ENCODE data around the gene RIMBP2.

GRCh38 chr12:130579231-130579630, 136.9 kb downstream of the RIMBP2 start:
- TF ChIP-seq, protein P1, sequence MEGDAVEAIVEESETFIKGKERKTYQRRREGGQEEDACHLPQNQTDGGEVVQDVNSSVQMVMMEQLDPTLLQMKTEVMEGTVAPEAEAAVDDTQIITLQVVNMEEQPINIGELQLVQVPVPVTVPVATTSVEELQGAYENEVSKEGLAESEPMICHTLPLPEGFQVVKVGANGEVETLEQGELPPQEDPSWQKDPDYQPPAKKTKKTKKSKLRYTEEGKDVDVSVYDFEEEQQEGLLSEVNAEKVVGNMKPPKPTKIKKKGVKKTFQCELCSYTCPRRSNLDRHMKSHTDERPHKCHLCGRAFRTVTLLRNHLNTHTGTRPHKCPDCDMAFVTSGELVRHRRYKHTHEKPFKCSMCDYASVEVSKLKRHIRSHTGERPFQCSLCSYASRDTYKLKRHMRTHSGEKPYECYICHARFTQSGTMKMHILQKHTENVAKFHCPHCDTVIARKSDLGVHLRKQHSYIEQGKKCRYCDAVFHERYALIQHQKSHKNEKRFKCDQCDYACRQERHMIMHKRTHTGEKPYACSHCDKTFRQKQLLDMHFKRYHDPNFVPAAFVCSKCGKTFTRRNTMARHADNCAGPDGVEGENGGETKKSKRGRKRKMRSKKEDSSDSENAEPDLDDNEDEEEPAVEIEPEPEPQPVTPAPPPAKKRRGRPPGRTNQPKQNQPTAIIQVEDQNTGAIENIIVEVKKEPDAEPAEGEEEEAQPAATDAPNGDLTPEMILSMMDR (tag by site-specific recombination; IDR thresholded peaks at IDR 0.05): no peak
- TF ChIP-seq ZNF274 (IDR thresholded peaks at IDR 0.05; ENCODE audit: low read length): no peak
- no peak for TF ChIP-seq ZNF274 (tag by site-specific recombination; IDR thresholded peaks at IDR 0.05; ENCODE audit: borderline replicate concordance)
- TF ChIP-seq ZNF248 (tag by site-specific recombination; IDR thresholded peaks at IDR 0.05): no peak
- TF ChIP-seq HOXA7 (CRISPR knock-in tag; IDR thresholded peaks at IDR 0.05; ENCODE audit: borderline replicate concordance): no peak
- TF ChIP-seq ZXDB (tag by site-specific recombination; IDR thresholded peaks at IDR 0.05): no peak
- no peak for TF ChIP-seq ZEB2 (tag by site-specific recombination; IDR thresholded peaks at IDR 0.05)
- TF ChIP-seq ZNF785 (tag by site-specific recombination; IDR thresholded peaks at IDR 0.05): no peak
- no peak for TF ChIP-seq ZBTB1 (tag by site-specific recombination; IDR thresholded peaks at IDR 0.05)
- no peak for TF ChIP-seq ZNF629 (tag by site-specific recombination; IDR thresholded peaks at IDR 0.05)
- no peak for TF ChIP-seq ZNF433 (tag by site-specific recombination; IDR thresholded peaks at IDR 0.05; ENCODE audit: low read depth)
- TF ChIP-seq MYNN (tag by site-specific recombination; IDR thresholded peaks at IDR 0.05; ENCODE audit: borderline replicate concordance): no peak

All from HEK293 (cell line).